PC-9 (cell line): ENCODE measurements around the gene MYBPC2. TPM values are rescaled to one million over a fixed set of nuclear protein-coding genes. Genes with fewer than 3 reads are reported as not detected.
A peak's percentile ranks its signal among the peaks of the same experiment; 100 is the strongest.

Experiments used
- BruUV-seq: library from RNA; stranded (reverse); fragments of 400-500 nt; replicated peaks from 2 replicates; lab custom pipeline; 2021; lab: Mats Ljungman, UMichigan
- CTCF ChIA-PET: fragments of 300-600 bp; sonication (Branson Sonifier 250); formaldehyde crosslinking; loops from one replicate; lab custom pipeline; 2022; ENCODE audit warnings: antibody characterized with exemption; lab: Charles Lee
- POLR2A ChIA-PET: fragments of 300-600 bp; sonication (Branson Sonifier 250); formaldehyde crosslinking; loops from one replicate; lab custom pipeline; 2022; ENCODE audit warnings: antibody characterized with exemption; ENCODE audit not compliant: unreplicated experiment; lab: Charles Lee
- DNase-seq, 2 experiments: peaks; one replicate each; pipeline versions ENCODE4 v3.0.0 to v3.0.0-alpha.2; 2015 to 2022; ENCODE audit warnings: mixed read lengths in 1 of 2
- H2AFZ ChIP-seq: fragments of 200-600 bp; sonication (generic); 2 replicates; pipeline ENCODE4 v1.8.1; 2017; ENCODE audit warnings: antibody characterized with exemption
- H3F3A ChIP-seq: fragments of 200-600 bp; sonication (generic); 2 replicates; pipeline ENCODE4 v1.8.1; 2017; ENCODE audit warnings: antibody characterized with exemption, mild to moderate bottlenecking, low read depth; ENCODE audit not compliant: insufficient read depth
- H3K27ac ChIP-seq: fragments of 200-600 bp; sonication (generic); 2 replicates; pipeline ENCODE4 v1.6.1; 2016; ENCODE audit warnings: mixed run types
- H3K27me3 ChIP-seq: fragments of 200-600 bp; sonication (generic); 2 replicates; pipeline ENCODE4 v1.6.1; 2016; ENCODE audit warnings: low read depth, mixed run types; ENCODE audit not compliant: insufficient read depth
- H3K36me3 ChIP-seq: fragments of 200-600 bp; sonication (generic); 2 replicates; pipeline ENCODE4 v1.6.1; 2016; ENCODE audit warnings: low read depth, mixed run types
- H3K4me1 ChIP-seq: fragments of 200-600 bp; sonication (generic); replicated peaks from 2 replicates; pipeline ENCODE4 v1.6.1; 2016; ENCODE audit warnings: mixed run types; ENCODE audit not compliant: insufficient read depth
- H3K4me2 ChIP-seq: fragments of 200-600 bp; sonication (generic); 2 replicates; pipeline ENCODE4 v1.6.1; 2017; ENCODE audit warnings: mixed run types
- H3K4me3 ChIP-seq: fragments of 200-600 bp; sonication (generic); 2 replicates; pipeline ENCODE4 v1.6.1; 2016; ENCODE audit warnings: mixed run types
- H3K79me2 ChIP-seq: fragments of 200-600 bp; sonication (generic); 2 replicates; pipeline ENCODE4 v1.6.1; 2017; ENCODE audit warnings: low read depth, mixed run types
- H3K9me2 ChIP-seq: fragments of 200-600 bp; sonication (generic); 2 replicates; pipeline ENCODE4 v1.8.1; 2017; ENCODE audit warnings: mild to moderate bottlenecking; ENCODE audit not compliant: insufficient read depth
- H3K9me3 ChIP-seq: fragments of 200-600 bp; sonication (generic); 2 replicates; pipeline ENCODE4 v1.8.1; 2016; ENCODE audit warnings: low read depth; ENCODE audit not compliant: insufficient read depth
- H4K20me1 ChIP-seq: fragments of 200-600 bp; sonication (generic); 2 replicates; pipeline ENCODE4 v1.8.1; 2017; ENCODE audit not compliant: insufficient read depth
- EZH2 ChIP-seq: fragments of 200-600 bp; sonication (generic); IDR thresholded peaks from 2 replicates; pipeline ENCODE4 v1.8.0; 2017; ENCODE audit warnings: antibody characterized with exemption, low read depth
- intact Hi-C: fragments of 100-400 bp; cut with micrococcal nuclease; formaldehyde crosslinking; loops from one replicate; pipeline ENCODE4 v1.10.0; 2022; ENCODE audit not compliant: unreplicated experiment
- total RNA-seq: library from RNA; stranded (reverse); gene quantifications from 2 replicates; pipeline ENCODE4 v1.2.3, GENCODE V29; 2021
- TF ChIP-seq, protein P1 (sequence below): fragments of 200-600 bp; sonication (generic); conservative IDR thresholded peaks from 2 replicates; pipeline ENCODE4 v1.6.1; 2017; ENCODE audit warnings: mixed run types, antibody characterized with exemption, mild to moderate bottlenecking, moderate library complexity

The MYBPC2 gene
- total RNA-seq, 1 experiment from 2014 or later: not detected

DNA sequence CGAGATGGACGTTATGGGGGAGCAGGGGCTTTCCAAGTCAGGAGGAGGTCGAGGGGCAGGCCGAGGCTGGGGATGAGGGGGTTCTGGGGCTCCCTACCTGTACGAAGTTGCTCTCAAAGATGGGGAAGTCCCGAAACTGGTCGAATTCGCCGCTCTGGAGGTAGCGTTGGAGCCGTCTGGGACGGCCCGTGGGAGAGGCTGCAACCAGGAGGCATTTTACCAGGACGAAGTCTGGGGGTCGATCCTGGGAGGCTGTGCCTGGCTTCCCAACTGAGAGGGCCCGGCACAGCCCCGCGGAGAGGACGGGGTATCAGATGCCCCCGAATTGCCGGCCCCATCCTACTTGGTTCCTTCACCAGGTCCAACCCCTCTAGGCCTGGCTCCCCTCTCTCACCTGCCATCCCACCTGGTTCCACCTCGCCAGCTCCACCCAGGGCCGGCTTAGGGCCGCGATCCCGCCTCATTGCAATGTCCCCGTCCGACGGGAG, 43.1 kb downstream of the MYBPC2 start:
- H3K79me2 ChIP-seq: peaks cover 27% of the 10 kb centered on the region
- H4K20me1 ChIP-seq: peaks cover 27% of the 10 kb centered on the region
- H3K36me3 ChIP-seq: no peaks in the 10 kb centered on the region
- POLR2A ChIA-PET: interaction anchor here (0.8 kb wide), 1 partner anchor 473 kb away, joined by 17 read pairs; no protein-coding TSS in a partner anchor
- H3K27me3 ChIP-seq: no peaks in the 10 kb centered on the region
- CTCF ChIA-PET: interaction anchor here (0.6 kb wide), 1 partner anchor 468 kb away, joined by 3 read pairs; no protein-coding TSS in a partner anchor
- intact Hi-C loops: loop anchor here (1.0 to 5.0 kb wide), 2 partner anchors 36 to 108 kb away; partner anchors contain the start of genes JOSD2 and NAPSA
- H3K4me3 ChIP-seq: no peak overlapping the region
- peaks cover 8% of the 10 kb centered on the region for H3K4me1 ChIP-seq
- no peak overlapping the region for H3K4me2 ChIP-seq
- BruUV-seq: no TSS peak
- DNase-seq: no peak
- TF ChIP-seq EZH2: no peak
- TF ChIP-seq, protein P1, sequence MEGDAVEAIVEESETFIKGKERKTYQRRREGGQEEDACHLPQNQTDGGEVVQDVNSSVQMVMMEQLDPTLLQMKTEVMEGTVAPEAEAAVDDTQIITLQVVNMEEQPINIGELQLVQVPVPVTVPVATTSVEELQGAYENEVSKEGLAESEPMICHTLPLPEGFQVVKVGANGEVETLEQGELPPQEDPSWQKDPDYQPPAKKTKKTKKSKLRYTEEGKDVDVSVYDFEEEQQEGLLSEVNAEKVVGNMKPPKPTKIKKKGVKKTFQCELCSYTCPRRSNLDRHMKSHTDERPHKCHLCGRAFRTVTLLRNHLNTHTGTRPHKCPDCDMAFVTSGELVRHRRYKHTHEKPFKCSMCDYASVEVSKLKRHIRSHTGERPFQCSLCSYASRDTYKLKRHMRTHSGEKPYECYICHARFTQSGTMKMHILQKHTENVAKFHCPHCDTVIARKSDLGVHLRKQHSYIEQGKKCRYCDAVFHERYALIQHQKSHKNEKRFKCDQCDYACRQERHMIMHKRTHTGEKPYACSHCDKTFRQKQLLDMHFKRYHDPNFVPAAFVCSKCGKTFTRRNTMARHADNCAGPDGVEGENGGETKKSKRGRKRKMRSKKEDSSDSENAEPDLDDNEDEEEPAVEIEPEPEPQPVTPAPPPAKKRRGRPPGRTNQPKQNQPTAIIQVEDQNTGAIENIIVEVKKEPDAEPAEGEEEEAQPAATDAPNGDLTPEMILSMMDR: no peak
- no peaks in the 10 kb centered on the region for H3K9me3 ChIP-seq
- H3K27ac ChIP-seq: no peak overlapping the region
- peaks cover 22% of the 10 kb centered on the region for H3F3A ChIP-seq
- no peaks in the 10 kb centered on the region for H3K9me2 ChIP-seq
- no peak overlapping the region for H2AFZ ChIP-seq

DNA sequence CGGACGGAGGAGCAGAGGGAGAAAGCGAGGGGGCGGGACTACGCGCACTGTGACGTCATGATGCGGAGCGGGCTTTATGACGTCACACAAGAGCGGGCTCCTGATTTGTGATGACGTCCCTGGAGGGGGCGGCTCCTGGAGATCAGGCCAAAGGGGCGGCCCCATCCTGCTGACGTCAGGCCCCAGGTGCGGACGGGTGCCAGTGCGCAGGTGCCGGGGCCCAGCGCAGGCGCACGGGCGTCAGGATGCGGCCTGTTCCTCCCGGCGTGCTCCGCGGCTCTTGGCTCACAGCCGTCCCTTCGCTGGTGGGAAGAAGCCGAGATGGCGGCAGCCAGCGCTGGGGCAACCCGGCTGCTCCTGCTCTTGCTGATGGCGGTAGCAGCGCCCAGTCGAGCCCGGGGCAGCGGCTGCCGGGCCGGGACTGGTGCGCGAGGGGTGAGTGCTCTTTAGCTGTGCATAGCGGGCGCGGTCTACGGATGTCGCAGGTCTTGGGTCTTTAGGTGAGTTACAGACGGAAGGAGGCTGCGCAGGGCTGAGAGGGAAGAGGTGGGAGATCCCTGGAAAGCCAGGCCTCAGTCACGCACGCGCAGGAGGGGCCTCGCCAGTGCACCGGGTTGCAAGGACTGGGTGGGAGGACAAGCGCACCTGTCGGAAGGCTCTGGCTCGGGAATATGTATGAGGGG, 43.7 kb downstream of the MYBPC2 start, which contains the start of the genes EMC10 and GARIN5A:
EMC10 (plus strand) TSS at position 284 of the 683 bp plus-strand sequence; CDS start at position 322, 38 bp downstream.
GARIN5A (minus strand) TSS at position 625 of the 683 bp plus-strand sequence; CDS start at position 165, 460 bp downstream.
- Histone ChIP-seq H3K79me2 (peaks cover 27% of the 10 kb centered on the region), H4K20me1 (peaks cover 27% of the 10 kb centered on the region), H3K4me3 (peak within 1 kb of the TSS; percentile 72), H3K27ac (peak within 1 kb of the TSS; percentile 65), H3K9me2 (no peaks in the 10 kb centered on the region), H3K4me2 (peak within 1 kb of the TSS; percentile 85), H3K4me1 (peaks cover 8% of the 10 kb centered on the region), H3K36me3 (no peaks in the 10 kb centered on the region), H2AFZ (peak within 1 kb of the TSS; percentile 88), H3K27me3 (no peaks in the 10 kb centered on the region), H3F3A (peaks cover 20% of the 10 kb centered on the region), H3K9me3 (no peaks in the 10 kb centered on the region)
- ChIA-PET CTCF (interaction anchor here (0.6 kb wide), 1 partner anchor 467 kb away, joined by 3 read pairs; no protein-coding TSS in a partner anchor), POLR2A (interaction anchor here (0.8 kb wide), 1 partner anchor 474 kb away, joined by 17 read pairs; no protein-coding TSS in a partner anchor)
- no peak for TF ChIP-seq EZH2
- TF ChIP-seq, protein P1: no peak
- DNase-seq: peak; percentile 90 to 96
- TSS peak; percentile 53 for BruUV-seq
- intact Hi-C loops: loop anchor here (1.0 to 5.0 kb wide), 2 partner anchors 35 to 109 kb away; partner anchors contain the start of genes JOSD2 and NAPSA

DNA sequence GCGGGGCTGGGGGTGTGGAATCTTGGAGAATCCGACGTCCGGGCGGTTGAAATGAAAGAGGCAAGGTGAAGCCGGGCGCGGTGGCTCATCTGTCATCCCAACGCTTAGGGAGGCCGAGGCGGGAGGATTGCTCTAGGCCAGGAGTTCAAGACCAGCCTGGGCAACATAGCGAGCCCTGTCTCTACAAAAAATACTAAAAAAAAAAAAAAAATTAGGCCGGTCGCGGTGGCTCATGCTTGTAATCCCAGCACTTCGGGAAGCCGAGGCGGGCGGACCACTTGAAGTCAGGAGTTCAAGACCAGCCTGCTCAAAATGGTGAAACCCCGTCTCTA, 44.2 kb downstream of the MYBPC2 start:
- intact Hi-C loops: loop anchor here (1.0 to 5.0 kb wide), 2 partner anchors 34 to 110 kb away; partner anchors contain the start of genes JOSD2 and NAPSA
- BruUV-seq: TSS peak; percentile 59
- no peaks in the 10 kb centered on the region for H3K9me2 ChIP-seq
- DNase-seq: no peak
- H3K79me2 ChIP-seq: peaks cover 27% of the 10 kb centered on the region
- no peak overlapping the region for H3K27ac ChIP-seq
- peak overlapping the region; percentile 72 for H3K4me3 ChIP-seq
- peaks cover 8% of the 10 kb centered on the region for H3K4me1 ChIP-seq
- CTCF ChIA-PET: no interaction called here
- no peaks in the 10 kb centered on the region for H3K9me3 ChIP-seq
- peak overlapping the region; percentile 85 for H3K4me2 ChIP-seq
- peaks cover 27% of the 10 kb centered on the region for H4K20me1 ChIP-seq
- POLR2A ChIA-PET: interaction anchor here (0.8 kb wide), 1 partner anchor 474 kb away, joined by 17 read pairs; no protein-coding TSS in a partner anchor
- H2AFZ ChIP-seq: 0 out of 2 replicates have a peak overlapping the region, but pooled peaks have one; percentile 88
- no peak for TF ChIP-seq EZH2
- TF ChIP-seq, protein P1: no peak
- H3F3A ChIP-seq: peaks cover 15% of the 10 kb centered on the region
- H3K27me3 ChIP-seq: no peaks in the 10 kb centered on the region
- H3K36me3 ChIP-seq: no peaks in the 10 kb centered on the region
